HEK293T (cell line): Measurements from ENCODE around the gene CNPY3.

Experiments
- ARNT ChIP-seq: fragments of 450-650 bp; IDR thresholded peaks from 2 replicates; pipeline ENCODE4 v1.6.1; 2017; ENCODE audit warnings: mild to moderate bottlenecking
- BHLHE40 ChIP-seq: fragments of 450-650 bp; IDR thresholded peaks from 2 replicates; pipeline ENCODE4 v1.6.1; 2016; ENCODE audit warnings: mild to moderate bottlenecking, moderate library complexity, borderline replicate concordance
- CTBP1 ChIP-seq: fragments of 450-650 bp; IDR thresholded peaks from 2 replicates; pipeline ENCODE4 v1.6.1; 2016; ENCODE audit warnings: borderline replicate concordance
- FOXA1 ChIP-seq: fragments of 450-650 bp; IDR thresholded peaks from 2 replicates; pipeline ENCODE4 v1.6.1; 2016; ENCODE audit warnings: mild to moderate bottlenecking
- FOXK2 ChIP-seq: fragments of 450-650 bp; IDR thresholded peaks from 2 replicates; pipeline ENCODE4 v1.6.1; 2016; ENCODE audit warnings: mild to moderate bottlenecking
- FOXM1 ChIP-seq: fragments of 450-650 bp; IDR thresholded peaks from 2 replicates; pipeline ENCODE4 v1.6.1; 2017; ENCODE audit warnings: mild to moderate bottlenecking, borderline replicate concordance
- HDGF ChIP-seq: fragments of 450-650 bp; IDR thresholded peaks from 2 replicates; pipeline ENCODE4 v1.6.1; 2017; ENCODE audit warnings: antibody characterized with exemption, borderline replicate concordance
- LEF1 ChIP-seq: fragments of 450-650 bp; IDR thresholded peaks from 2 replicates; pipeline ENCODE4 v1.6.1; 2017; ENCODE audit warnings: mild to moderate bottlenecking, borderline replicate concordance
- NFRKB ChIP-seq: fragments of 450-650 bp; IDR thresholded peaks from 2 replicates; pipeline ENCODE4 v1.6.1; 2016; ENCODE audit warnings: mild to moderate bottlenecking, moderate library complexity
- SP1 ChIP-seq: fragments of 450-650 bp; IDR thresholded peaks from 2 replicates; pipeline ENCODE4 v1.6.1; 2017
- SUZ12 ChIP-seq: fragments of 450-650 bp; IDR thresholded peaks from 2 replicates; pipeline ENCODE4 v1.6.1; 2016; ENCODE audit warnings: mild to moderate bottlenecking
- TARDBP ChIP-seq: fragments of 450-650 bp; IDR thresholded peaks from 2 replicates; pipeline ENCODE4 v1.6.1; 2016
- ZNF384 ChIP-seq: fragments of 450-650 bp; IDR thresholded peaks from 2 replicates; pipeline ENCODE4 v1.6.1; 2016
- TF ChIP-seq, protein P1 (sequence below): fragments of 450-650 bp; IDR thresholded peaks from 2 replicates; pipeline ENCODE4 v1.6.1; 2016

DNA sequence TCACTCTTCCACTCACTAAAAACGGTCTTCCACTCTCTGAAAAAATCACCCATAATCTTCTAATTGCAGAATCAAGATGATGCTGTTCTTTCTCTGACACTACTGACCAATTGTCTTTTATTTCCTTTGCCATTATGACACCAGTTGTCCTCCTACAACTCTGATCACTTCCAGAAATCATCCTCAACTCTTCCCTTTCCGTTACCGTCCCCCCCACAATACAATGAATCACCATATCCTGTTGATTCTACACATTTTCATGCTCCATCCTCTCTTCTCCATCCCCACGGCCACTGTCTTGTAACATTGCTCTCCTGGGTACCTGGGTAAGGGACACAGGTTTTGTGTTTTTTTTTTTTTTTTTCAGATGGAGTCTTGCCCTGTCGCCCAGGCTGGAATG lies 52.6 kb downstream of the CNPY3 start:
- TF ChIP-seq HDGF (no peak), BHLHE40 (no peak), CTBP1 (no peak), FOXM1 (no peak), NFRKB (no peak), FOXA1 (no peak), SP1 (no peak), ZNF384 (no peak), TARDBP (no peak), LEF1 (no peak), SUZ12 (no peak), FOXK2 (no peak), ARNT (no peak)
- TF ChIP-seq, protein P1, sequence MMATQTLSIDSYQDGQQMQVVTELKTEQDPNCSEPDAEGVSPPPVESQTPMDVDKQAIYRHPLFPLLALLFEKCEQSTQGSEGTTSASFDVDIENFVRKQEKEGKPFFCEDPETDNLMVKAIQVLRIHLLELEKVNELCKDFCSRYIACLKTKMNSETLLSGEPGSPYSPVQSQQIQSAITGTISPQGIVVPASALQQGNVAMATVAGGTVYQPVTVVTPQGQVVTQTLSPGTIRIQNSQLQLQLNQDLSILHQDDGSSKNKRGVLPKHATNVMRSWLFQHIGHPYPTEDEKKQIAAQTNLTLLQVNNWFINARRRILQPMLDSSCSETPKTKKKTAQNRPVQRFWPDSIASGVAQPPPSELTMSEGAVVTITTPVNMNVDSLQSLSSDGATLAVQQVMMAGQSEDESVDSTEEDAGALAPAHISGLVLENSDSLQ, result no peak
